ENCODE results near the gene TCEA2.

Gene TCEA2

DNA sequence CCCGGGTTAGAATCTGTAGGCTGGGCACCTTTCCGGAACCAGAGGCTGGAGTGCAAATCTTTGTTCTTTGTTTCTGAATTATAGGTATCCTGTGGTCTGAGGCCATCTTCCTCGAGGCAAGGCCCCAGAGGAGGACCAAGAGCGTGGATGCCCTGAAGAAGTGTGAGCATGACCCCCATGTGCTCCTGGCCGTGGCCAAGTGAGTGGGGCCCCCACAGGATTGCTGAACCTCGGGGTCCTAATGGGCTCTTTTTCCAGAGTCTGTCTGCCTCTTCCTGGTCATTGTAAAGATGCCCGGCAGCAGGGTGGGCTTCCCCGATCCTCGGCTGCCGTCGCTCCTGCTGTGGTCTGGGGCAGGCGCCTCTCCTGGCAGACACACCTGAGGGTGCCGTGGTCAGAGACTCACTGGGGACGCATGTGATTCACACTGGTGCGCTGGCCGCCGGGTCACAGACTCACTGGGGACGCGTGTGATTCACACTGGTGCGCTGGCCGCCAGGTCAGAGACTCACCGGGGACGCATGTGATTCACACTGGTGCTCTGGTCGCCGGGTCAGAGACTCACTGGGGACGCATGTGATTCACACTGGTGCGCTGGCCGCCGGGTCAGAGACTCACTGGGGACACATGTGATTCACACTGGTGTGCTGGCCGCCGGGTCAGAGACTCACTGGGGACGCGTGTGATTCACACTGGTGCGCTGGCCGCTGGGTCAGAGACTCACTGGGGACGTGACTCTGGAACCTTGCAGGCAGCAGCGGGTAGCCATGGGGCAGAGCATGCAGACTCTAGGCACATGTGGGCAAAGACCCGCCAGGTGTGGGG lies 33.5 kb upstream of the TCEA2 start:
- no peak for DNase-seq (ENCODE audit: low read depth in 1 of 2, low spot score in 1 of 2)
- TF ChIP-seq JUND (IDR thresholded peaks at IDR 0.05; ENCODE audit: low read depth), result no peak
- in situ Hi-C loops (cut with HindIII; ENCODE audit: low pct_unique_long_range_greater_than_20kb, low sequenced_read_pairs), result no loop called here

DNA sequence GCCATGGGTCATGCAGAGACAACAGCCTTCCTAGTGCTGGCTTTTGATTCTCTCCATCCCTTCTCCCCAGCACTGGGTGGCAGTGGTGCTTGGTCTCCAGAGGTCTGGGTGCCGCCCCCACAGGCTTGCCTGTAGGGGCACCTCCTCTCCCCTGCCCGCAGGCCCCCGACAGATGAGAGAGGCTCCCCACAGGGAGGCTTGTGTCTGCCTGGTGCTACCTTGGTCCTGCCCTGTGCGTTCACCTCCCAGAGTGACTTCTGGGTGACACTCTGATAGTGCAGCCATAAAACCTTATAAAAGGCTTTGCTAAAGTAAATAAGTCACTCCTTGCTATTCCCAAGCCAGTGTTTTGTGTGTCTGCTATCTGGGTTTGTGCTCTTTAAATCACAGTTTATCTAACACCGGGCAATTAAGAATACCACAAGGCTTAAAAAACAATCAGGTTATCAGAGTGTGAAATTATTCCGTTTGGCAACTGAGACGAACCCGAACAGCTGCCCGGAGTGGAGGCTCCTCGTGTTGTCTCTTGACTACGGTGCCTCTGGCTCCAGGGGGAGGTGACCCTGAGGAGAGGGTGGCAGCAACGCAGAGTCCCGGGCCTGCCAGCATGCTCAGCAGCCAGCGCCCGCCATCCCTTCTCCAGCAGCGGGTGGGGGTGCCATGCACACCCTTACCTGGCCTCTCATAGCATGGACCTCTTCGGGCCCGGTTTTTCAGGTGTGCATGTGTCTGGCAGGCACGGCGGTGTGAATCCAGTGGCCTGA lies 32.4 kb upstream of the TCEA2 start:
- no peak for TF ChIP-seq JUND (IDR thresholded peaks at IDR 0.05; ENCODE audit: low read depth)
- in situ Hi-C loops (cut with HindIII; ENCODE audit: low pct_unique_long_range_greater_than_20kb, low sequenced_read_pairs), result no loop called here

GRCh38 chr20:64031822-64032314 lies 31.1 kb upstream of the TCEA2 start:
- in situ Hi-C loops (cut with HindIII; ENCODE audit: low pct_unique_long_range_greater_than_20kb, low sequenced_read_pairs), result no loop called here
- no peak for DNase-seq (ENCODE audit: low read depth in 1 of 2, low spot score in 1 of 2)

More for the DNA sequence above, 32.4 kb upstream of the TCEA2 start:
- DNase-seq (ENCODE audit: low read depth in 1 of 2, low spot score in 1 of 2), result no peak

GRCh38 chr20:64032706-64033624 lies 30.0 kb upstream of the TCEA2 start:
- in situ Hi-C loops (cut with HindIII; ENCODE audit: low pct_unique_long_range_greater_than_20kb, low sequenced_read_pairs), result no loop called here
- TF ChIP-seq JUND (IDR thresholded peaks at IDR 0.05; ENCODE audit: low read depth), result no peak
- DNase-seq (ENCODE audit: low read depth in 1 of 2, low spot score in 1 of 2), result no peak

More at GRCh38 chr20:64031822-64032314, 31.1 kb upstream of the TCEA2 start:
- TF ChIP-seq JUND (IDR thresholded peaks at IDR 0.05; ENCODE audit: low read depth), result no peak

- no peak for TF ChIP-seq JUND (IDR thresholded peaks at IDR 0.05; ENCODE audit: low read depth)
- no peak for DNase-seq (ENCODE audit: low read depth in 1 of 2, low spot score in 1 of 2)
These were observed 29.0 kb upstream of the TCEA2 start for GRCh38 chr20:64033981-64034493.

GRCh38 chr20:64035066-64035932 lies 27.7 kb upstream of the TCEA2 start:
- in situ Hi-C loops (cut with HindIII; ENCODE audit: low pct_unique_long_range_greater_than_20kb, low sequenced_read_pairs), result no loop called here
- no peak for DNase-seq (ENCODE audit: low read depth in 1 of 2, low spot score in 1 of 2)
- TF ChIP-seq JUND (IDR thresholded peaks at IDR 0.05; ENCODE audit: low read depth), result no peak

More at GRCh38 chr20:64033981-64034493, 29.0 kb upstream of the TCEA2 start:
- in situ Hi-C loops (cut with HindIII; ENCODE audit: low pct_unique_long_range_greater_than_20kb, low sequenced_read_pairs), result no loop called here

GRCh38 chr20:64035933-64036345 lies 27.1 kb upstream of the TCEA2 start, which contains the start of gene C20orf204:
C20orf204 (plus strand) TSS chr20:64036182; CDS start chr20:64036324, 142 bp downstream.
- DNase-seq (ENCODE audit: low read depth in 1 of 2, low spot score in 1 of 2), result no peak
- no peak for TF ChIP-seq JUND (IDR thresholded peaks at IDR 0.05; ENCODE audit: low read depth)
- in situ Hi-C loops (cut with HindIII; ENCODE audit: low pct_unique_long_range_greater_than_20kb, low sequenced_read_pairs), result no loop called here

DNA sequence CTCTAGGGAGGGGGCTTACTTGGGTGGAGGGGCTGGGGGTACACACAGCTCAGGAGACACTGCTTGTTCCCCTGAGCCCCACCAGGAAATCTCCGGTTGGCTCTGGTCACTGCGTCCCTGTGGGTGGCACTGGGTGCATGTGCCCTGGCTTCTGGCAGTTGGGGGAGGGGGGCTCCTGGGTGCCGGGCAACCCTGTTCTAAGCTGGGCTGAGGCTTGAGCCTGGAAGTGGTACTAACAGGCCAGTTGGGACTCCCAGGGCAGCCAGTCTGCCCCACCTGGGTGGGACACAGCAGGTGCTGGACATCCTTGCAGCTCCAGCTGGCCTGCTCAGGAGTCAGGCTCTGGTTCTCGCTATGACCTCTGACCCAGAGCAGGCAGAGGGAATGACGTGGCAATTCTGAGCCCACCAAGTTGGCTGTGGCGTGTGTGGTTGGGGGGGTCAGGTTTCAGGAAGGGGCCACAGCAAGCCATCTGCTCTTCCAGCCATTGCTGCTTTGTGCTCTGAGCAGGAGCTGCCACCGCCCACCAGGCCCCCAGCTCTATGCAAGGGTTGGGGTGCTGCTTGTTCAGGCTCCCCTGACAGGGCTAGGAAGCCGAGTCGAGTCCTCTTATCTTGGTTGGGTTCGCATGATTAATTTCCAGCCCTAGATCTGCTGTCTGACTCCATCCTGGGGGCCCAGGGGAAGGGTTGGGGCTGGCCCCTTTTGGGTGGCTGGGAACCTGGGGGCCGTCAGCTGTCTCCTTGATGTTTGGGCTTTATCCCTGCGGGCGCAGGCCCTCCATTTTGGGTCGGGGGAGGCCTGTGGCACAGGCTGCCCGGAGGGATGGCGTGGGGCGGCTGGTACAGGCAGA lies 26.4 kb upstream of the TCEA2 start:
- in situ Hi-C loops (cut with HindIII; ENCODE audit: low pct_unique_long_range_greater_than_20kb, low sequenced_read_pairs), result no loop called here
- DNase-seq (ENCODE audit: low read depth in 1 of 2, low spot score in 1 of 2), result no peak
- TF ChIP-seq JUND (IDR thresholded peaks at IDR 0.05; ENCODE audit: low read depth), result no peak

- in situ Hi-C loops (cut with HindIII; ENCODE audit: low pct_unique_long_range_greater_than_20kb, low sequenced_read_pairs), result no loop called here
- no peak for DNase-seq (ENCODE audit: low read depth in 1 of 2, low spot score in 1 of 2)
- no peak for TF ChIP-seq JUND (IDR thresholded peaks at IDR 0.05; ENCODE audit: low read depth)
These were observed 25.9 kb upstream of the TCEA2 start for GRCh38 chr20:64037199-64037497.

DNA sequence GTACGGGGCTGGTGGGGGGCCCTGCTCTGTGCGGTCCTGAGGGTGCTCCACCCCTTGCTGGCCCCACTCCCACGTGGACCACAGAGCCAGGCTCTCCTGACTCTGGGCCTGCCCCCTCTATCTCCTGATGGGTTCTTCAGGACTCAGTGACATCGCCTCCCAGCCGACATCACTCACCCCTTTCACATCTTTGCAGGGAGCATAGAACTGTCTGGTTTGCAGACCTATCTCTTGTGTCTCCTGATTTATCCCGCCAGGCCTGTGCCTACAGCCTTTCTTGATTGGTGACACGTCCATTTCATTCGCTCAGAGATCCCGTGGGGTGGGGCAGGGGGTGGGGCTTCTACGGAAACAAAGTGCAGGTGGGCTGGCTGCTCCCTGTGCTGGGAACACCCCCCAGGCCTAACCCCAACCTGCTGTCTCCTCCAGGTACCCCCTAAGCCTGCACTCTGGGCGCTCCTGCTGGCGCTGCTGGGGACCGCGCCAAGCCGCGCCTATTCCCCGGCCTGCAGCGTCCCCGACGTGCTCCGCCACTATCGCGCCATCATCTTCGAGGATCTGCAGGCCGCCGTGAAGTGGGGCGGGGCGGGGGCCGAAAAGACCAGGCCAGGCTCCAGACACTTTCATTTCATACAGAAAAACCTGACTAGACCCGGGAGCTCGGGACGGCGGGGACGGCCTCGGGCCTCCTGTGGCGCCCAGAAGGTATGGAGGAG lies 25.3 kb upstream of the TCEA2 start:
- DNase-seq (ENCODE audit: low read depth in 1 of 2, low spot score in 1 of 2), result no peak
- TF ChIP-seq JUND (IDR thresholded peaks at IDR 0.05; ENCODE audit: low read depth), result no peak
- in situ Hi-C loops (cut with HindIII; ENCODE audit: low pct_unique_long_range_greater_than_20kb, low sequenced_read_pairs), result no loop called here

Data from T47D (cell line).